ENCODE results near the gene WAPL. TPM values are rescaled to one million over a fixed set of nuclear protein-coding genes. Genes with fewer than 3 reads are reported as not detected.

Gene WAPL
- total and polyA plus RNA-seq, 2 of the 8 experiments (the other 6 are each of a cell fraction or from before 2014, with no cell fraction given) = 12.8 to 48.1 TPM

DNA sequence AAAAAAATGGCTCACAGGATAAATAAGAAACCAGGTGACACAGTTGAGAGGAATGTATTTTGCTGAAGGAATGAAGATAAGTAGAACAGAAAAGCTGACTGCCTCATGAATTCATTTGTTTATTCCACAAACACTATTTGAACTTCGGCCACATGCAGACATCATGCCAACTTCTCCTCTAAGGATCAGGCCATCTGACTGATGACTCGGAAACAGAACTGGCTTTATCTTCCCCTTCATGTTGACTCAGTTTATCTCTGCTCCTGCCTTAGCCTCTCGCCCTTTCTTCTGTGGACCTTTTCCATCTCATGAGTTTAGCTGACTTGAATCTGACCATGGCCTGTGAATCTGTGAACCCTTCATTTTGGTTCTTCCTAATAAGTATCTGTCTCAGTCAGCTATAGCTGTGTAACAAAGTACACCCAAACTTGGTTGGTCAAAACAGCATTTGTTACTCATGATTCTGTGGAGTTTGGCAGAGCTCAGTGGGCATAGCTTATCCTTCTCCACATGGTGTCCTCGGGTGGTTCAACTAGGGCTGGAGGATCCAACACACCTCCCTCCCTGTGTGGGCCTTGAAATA, 111.0 kb downstream of the WAPL start:
- no peak overlapping the region for H3K23ac ChIP-seq (ENCODE audit: insufficient read length)
- 86% methylated on average over 4 of the region's 4 CpGs; no CpG with 5 or more reads in 1 of the 2 experiments for WGBS, 2 experiments (ENCODE audit: extremely low coverage in 1 of 2, insufficient coverage in 1 of 2, insufficient read length in 1 of 2, insufficient replicate concordance in 2 of 2, low coverage in 1 of 2, low lambda C conversion rate in 2 of 2, missing lambda C conversion rate in 1 of 2)

More for the DNA sequence above, 111.0 kb downstream of the WAPL start:
- no peaks in the 10 kb centered on the region; the same call in 1 of the 2 replicates for H3K79me1 ChIP-seq (ENCODE audit: low read depth, low read length)
- TF ChIP-seq E2F6 (IDR thresholded peaks at IDR 0.05) (no peak), BCL11A (IDR thresholded peaks at IDR 0.05; ENCODE audit: low read depth in 2 of 2, low read length in 2 of 2) (no peak), SP1 (IDR thresholded peaks at IDR 0.05; ENCODE audit: low read depth, low read length) (no peak), SP2 (IDR thresholded peaks at IDR 0.05; ENCODE audit: low read length) (no peak), SAP30 (IDR thresholded peaks at IDR 0.05; ENCODE audit: insufficient read depth, insufficient replicate concordance, low read length) (no peak)
- no peak overlapping the region for H3K4me3 ChIP-seq (ENCODE audit: extremely low read depth in 1 of 4, insufficient read depth in 2 of 4, low read depth in 3 of 4, low read length in 4 of 4)
- no peak overlapping the region for H3K27ac ChIP-seq (ENCODE audit: low read depth, low read length)
- no peak overlapping the region for H3K4ac ChIP-seq (replicated peaks; ENCODE audit: insufficient read length, low read depth, low read length)
- H2AFZ ChIP-seq (ENCODE audit: low read length) = no peak overlapping the region
- H3K36me3 ChIP-seq (ENCODE audit: control insufficient read depth in 2 of 4, insufficient read depth in 4 of 4, low read length in 3 of 4) = no peaks in the 10 kb centered on the region
- H3K4me1 ChIP-seq (replicated peaks in 1 of 4; ENCODE audit: control insufficient read depth in 3 of 4, insufficient read depth in 4 of 4, low read length in 3 of 4) = peaks cover 0 to 1% (median under 1%) of the 10 kb centered on the region in 4 experiments; a peak in 2 of 7 replicates
- no peak overlapping the region for H2BK15ac ChIP-seq (ENCODE audit: low read length)
- no peaks in the 10 kb centered on the region for H4K20me1 ChIP-seq (replicated peaks in 1 of 2; ENCODE audit: control insufficient read depth in 1 of 2, insufficient read depth in 2 of 2, low read length in 2 of 2)
- POLR2A ChIA-PET (ENCODE audit: partially characterized antibody) = no interaction called here
- no peak overlapping the region for H4K5ac ChIP-seq (ENCODE audit: insufficient read length, low read depth, low read length)
- H2BK120ac ChIP-seq (replicated peaks; ENCODE audit: low read depth, low read length) = no peak overlapping the region
- CTCF ChIA-PET (ENCODE audit: partially characterized antibody) = interaction anchor here (0.6 to 1.6 kb wide), 6 partner anchors 9 to 1826 kb away, joined by 3 to 5 read pairs (median 3); no protein-coding TSS in a partner anchor
- H2AK5ac ChIP-seq (ENCODE audit: low read depth, low read length) = no peak overlapping the region
- H3K56ac ChIP-seq (replicated peaks; ENCODE audit: insufficient read length, low read depth, low read length) = no peak overlapping the region
- no peak overlapping the region for H2BK12ac ChIP-seq (ENCODE audit: low read depth, low read length)
- H3K18ac ChIP-seq (ENCODE audit: extremely low read depth, low read length) = no peak overlapping the region
- H3K4me2 ChIP-seq (ENCODE audit: insufficient read depth in 1 of 2, low read depth in 2 of 2, low read length in 2 of 2) = no peak overlapping the region
- no peaks in the 10 kb centered on the region for H3K23me2 ChIP-seq (ENCODE audit: low read depth, low read length)
- H3K14ac ChIP-seq (ENCODE audit: insufficient read length) = no peak overlapping the region
- H2BK20ac ChIP-seq (ENCODE audit: low read length) = no peak overlapping the region
- DNase-seq (ENCODE audit: low read depth in 1 of 2, low spot score in 2 of 2) = no peak
- no peak overlapping the region for H2BK5ac ChIP-seq (ENCODE audit: low read depth, low read length)
- H4K91ac ChIP-seq (replicated peaks; ENCODE audit: insufficient read length, low read length) = no peak overlapping the region
- H3K9ac ChIP-seq (replicated peaks in 1 of 4; ENCODE audit: extremely low read depth in 1 of 4, low read depth in 3 of 4, low read length in 3 of 4) = no peak overlapping the region
- H4K8ac ChIP-seq (ENCODE audit: extremely low read depth, insufficient read depth, low read length) = no peak overlapping the region
- H3K9me3 ChIP-seq (ENCODE audit: insufficient read depth in 2 of 2, low read depth in 1 of 2, low read length in 1 of 2) = no peaks in the 10 kb centered on the region
- H3K27me3 ChIP-seq (replicated peaks in 1 of 4; ENCODE audit: control insufficient read depth in 3 of 4, extremely low read depth in 1 of 4, insufficient read depth in 3 of 4, low read length in 3 of 4) = no peaks in the 10 kb centered on the region
- no peaks in the 10 kb centered on the region for H3K79me2 ChIP-seq (ENCODE audit: control insufficient read depth in 1 of 2, insufficient read depth in 2 of 2, low read length in 2 of 2)
- FAIRE-seq = no peak

Measured in H1 (cell line).